ENCODE data around the gene BIRC5.

Gene BIRC5

GRCh38 chr17:78258323-78259191 lies 44.5 kb downstream of the BIRC5 start:
- DNase-seq: peak; percentile 85

GRCh38 chr17:78259192-78259554 lies 45.1 kb downstream of the BIRC5 start:
- no peak for DNase-seq

GRCh38 chr17:78263063-78263735 lies 49.1 kb downstream of the BIRC5 start:
- peak; percentile 41 for DNase-seq

GRCh38 chr17:78263736-78264340 lies 49.8 kb downstream of the BIRC5 start:
- DNase-seq: no peak

GRCh38 chr17:78264590-78264989 lies 50.5 kb downstream of the BIRC5 start:
- no peak for DNase-seq

GRCh38 chr17:78265121-78265520 lies 51.1 kb downstream of the BIRC5 start:
- DNase-seq: no peak

- no peak for DNase-seq
Measured at GRCh38 chr17:78266231-78266631, 52.2 kb downstream of the BIRC5 start.

GRCh38 chr17:78266771-78267170 lies 52.7 kb downstream of the BIRC5 start:
- no peak for DNase-seq

- no peak for DNase-seq
Measured at GRCh38 chr17:78267253-78268073, 53.4 kb downstream of the BIRC5 start.

- DNase-seq: no peak
Measured at GRCh38 chr17:78268191-78268874, 54.3 kb downstream of the BIRC5 start.

- DNase-seq: no peak
Measured at GRCh38 chr17:78268951-78269905, 55.2 kb downstream of the BIRC5 start.

- no peak for DNase-seq
Measured at GRCh38 chr17:78269955-78270381, 55.9 kb downstream of the BIRC5 start.

GRCh38 chr17:78271419-78272170 lies 57.5 kb downstream of the BIRC5 start:
- no peak for DNase-seq

GRCh38 chr17:78272181-78272913 lies 58.3 kb downstream of the BIRC5 start:
- DNase-seq: peak; percentile 68

- no peak for DNase-seq
Measured at GRCh38 chr17:78272914-78273258, 58.8 kb downstream of the BIRC5 start.

- DNase-seq: no peak
Measured at GRCh38 chr17:78273813-78274212, 59.8 kb downstream of the BIRC5 start.
